Activated CD8-positive, alpha-beta memory T cell treated with anti-CD3 and anti-CD28 coated beads for 4 hours (primary cell): Measurements from ENCODE around the gene CLCNKA.
"Not testable (repeated sequence)": the region's sequence is repeated elsewhere in the genome, so short reads cannot be mapped to it uniquely, and the experiment has no call there.

Experiments
- DNase-seq, 2 donors: peaks; one replicate each; pipeline ENCODE4 v3.0.0-alpha.2; 2020; ENCODE audit warnings: low read depth in 2 of 2

CLCNKA gene

DNA sequence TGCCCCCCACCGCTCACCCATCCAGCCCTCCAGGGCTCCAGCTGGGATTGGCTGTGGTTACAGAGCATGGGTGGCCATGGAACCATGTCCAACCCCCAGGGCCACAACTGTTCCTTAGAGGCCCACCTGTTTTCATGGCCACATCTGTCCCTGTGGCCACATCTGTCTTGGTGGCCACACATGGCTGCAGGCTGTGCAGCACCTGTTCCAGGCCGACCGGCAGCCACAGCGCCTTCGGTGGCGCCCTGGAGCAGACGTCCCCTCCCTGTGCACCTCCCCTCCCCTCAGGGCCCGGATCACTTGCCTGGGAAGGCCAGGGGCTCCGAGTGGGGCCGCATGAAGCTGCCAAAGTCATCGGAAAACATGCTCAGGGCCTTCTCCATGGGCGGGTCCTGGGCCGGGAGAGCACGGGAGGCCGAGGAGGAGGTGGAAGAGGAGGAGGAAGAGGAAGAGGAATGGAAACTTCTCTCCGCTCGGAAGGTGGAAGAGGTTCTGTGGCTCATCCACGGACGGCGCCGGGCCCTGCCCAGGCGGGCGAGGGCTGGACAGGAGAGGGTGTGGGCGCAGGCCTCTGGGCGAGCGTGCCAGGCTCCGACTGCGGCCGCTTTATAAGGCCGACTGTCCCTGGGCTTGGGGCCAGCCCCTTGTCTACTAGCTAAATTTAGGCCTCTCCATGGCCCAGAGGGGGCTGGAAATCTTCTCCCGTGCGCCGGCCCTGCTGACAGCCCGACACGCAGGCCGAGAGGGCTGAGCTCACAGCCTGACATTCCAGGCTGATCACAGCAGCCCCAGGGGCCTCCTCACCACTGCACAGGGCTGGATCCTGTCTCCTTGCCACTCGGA lies 4.2 kb upstream of the CLCNKA start, which contains the start of gene HSPB7:
Gene HSPB7, minus strand, starts transcription at position 583 of the 843 bp plus-strand sequence. Its CDS starts 80 bp downstream, at position 503.
- no peak for DNase-seq

DNA sequence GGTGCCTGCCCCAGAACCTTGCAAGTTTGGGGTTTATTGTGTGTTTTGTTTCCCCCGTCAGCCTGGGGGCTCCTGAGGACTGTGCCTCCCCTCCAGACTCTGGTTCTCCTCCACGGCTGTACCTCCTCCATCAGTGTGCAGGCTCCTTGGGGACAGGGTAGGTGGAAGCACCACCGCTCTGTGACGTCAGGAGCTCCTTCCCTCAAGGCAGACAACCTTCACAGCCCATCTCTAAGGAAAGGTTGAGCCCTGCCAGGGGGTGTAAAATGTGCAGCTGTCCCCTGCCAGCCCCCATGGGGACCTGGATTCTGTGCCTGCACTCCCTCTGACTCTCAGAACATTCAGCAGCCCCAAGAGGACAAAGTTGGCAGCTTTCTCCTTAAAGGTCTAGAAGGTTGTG lies 3.5 kb upstream of the CLCNKA start:
- no peak for DNase-seq

GRCh38 chr1:16018749-16019643 lies 2.8 kb upstream of the CLCNKA start:
- no peak for DNase-seq

GRCh38 chr1:16019644-16020277 lies 2.1 kb upstream of the CLCNKA start:
- DNase-seq, result no peak

- no peak for DNase-seq
Measured at GRCh38 chr1:16020325-16020724, 1.5 kb upstream of the CLCNKA start.

GRCh38 chr1:16020878-16021277 lies 958 bp upstream of the CLCNKA start:
- not testable (repeated sequence) for DNase-seq

DNA sequence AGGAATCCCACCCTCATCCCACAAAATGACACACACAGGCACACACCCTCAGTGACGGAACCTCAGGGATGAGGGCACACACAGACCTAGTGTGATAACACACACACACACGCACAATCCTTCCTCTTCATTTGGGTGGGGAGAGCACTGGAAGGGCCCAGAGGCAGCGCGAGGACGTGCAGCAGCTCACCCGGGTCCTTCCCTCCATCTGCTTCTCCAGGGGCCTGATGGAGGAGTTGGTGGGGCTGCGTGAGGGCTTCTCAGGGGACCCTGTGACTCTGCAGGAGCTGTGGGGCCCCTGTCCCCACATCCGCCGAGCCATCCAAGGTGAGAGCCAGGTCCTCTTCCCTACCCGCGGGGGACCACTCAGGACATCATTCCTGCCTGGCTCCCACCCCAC lies 557 bp downstream of the CLCNKA start:
- DNase-seq, result no peak

DNA sequence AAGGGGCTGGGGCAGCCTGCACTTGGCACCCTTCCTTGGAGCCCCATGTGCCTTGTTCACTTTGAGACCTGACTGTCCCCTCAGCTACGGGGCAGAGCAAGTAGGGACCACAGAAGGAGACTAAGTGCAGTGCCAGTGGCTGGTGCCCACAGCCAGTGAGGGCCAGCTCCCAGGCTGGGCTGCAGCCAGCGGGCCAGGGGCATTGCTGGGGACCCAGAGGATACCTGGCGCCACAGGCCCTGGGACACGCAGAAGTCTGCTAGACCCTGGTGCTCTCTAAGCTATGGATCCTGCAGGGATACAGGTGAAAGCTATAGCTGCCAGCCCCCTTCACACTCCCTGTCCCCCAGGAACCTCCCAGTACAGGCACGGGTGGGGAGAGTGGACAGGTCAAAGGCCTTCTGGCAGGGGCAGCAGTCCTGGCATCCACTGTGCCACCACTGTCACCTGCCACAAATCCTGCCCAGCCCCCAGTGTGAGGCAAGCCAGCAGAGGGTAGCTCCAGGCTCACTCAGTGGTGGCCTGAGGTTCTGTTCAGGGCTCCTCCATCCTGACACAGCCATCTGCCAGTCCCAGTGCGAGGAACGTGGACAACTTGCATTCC lies 1.3 kb downstream of the CLCNKA start:
- DNase-seq, result no peak

DNA sequence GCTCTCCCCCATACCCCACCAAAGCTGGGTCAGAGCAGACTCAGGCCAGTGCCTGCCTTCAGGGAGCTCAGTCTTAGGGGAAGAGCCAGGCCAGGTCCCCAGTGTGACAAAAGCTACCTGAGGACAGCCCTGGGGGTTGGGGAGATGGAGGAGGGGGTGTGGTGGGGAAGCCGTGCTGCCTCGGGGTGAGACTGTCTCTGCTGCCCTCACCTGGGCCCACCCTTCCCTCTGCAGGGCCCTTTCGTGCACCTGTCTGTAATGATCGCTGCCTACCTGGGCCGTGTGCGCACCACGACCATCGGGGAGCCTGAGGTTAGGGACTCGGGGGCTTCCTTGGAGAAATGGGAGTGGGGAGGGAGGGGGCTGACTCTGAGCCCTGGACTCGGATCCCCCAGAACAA lies 4.5 kb downstream of the CLCNKA start:
- not testable (repeated sequence) for DNase-seq

DNA sequence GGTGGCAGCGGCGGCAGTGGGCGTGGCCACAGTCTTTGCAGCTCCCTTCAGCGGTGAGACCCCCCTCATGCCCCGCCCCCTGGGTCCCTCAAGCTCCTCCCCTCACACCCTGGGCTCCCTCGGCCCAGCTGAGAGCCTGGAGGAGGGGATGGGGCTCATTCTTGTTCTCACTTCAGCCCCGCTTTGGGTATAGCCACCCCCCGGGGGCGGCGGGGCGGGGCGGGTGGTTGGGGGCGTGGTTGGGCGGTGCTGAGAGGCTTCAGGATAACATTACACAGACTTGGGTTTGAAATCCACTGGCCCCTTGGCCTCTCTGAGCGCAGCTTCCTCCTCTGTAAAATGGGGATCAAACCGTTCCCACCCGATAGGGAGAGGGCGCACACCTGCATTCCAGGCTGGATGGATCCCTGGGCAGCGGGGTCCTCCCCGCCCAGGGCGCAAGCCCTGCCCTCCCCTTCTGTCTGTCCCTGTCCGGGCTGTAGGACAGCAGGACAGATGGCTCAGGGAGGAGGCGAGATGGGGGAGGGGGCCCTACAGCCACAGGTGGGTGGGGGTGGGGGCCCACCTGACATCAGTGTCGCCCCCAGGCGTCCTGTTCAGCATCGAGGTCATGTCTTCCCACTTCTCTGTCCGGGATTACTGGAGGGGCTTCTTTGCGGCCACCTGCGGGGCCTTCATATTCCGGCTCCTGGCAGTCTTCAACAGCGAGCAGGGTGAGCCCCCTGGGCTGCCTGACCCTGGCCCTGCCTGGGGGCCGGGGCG lies 5.1 kb downstream of the CLCNKA start:
- peak in 1 of 2 donors; percentile 21 for DNase-seq

DNA sequence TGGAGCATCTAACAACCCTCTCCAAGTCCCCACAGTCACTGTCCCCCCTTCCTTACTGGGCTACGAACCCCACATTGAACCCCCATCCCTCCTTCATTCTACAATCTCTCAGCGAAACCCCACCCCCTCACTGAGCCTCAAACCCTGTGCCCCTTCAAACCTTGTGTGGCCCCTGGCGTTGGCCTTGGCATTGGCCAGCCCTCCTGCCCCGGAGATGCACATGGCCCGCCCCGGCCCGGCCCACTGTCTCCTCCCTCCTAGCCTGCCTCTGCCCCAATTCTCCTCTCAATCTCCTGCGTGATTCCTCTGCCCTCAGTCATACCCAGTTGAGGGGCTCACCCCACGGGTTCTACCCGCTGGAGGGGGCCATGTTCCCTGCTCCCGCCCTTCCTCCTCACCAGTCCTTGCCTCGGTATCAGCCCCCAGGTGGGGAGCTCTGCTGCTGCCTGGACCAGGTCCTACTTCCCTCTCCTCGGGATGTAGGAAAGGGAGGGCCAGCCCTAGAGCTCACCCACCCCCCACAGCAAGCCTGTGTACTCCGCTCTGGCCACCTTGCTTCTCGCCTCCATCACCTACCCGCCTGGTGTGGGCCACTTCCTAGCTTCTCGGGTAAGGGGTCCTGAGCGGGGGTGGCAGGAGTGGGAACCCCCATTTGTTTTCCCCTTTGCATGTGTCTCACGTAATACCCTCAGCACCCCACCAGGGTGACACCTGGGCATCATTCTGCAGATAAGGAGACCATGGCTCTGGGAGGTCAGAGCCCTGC lies 6.6 kb downstream of the CLCNKA start:
- DNase-seq, result no peak

GRCh38 chr1:16029003-16029268 lies 7.1 kb downstream of the CLCNKA start:
- not testable (repeated sequence) for DNase-seq

- no peak for DNase-seq
Measured at GRCh38 chr1:16029288-16029687, 7.5 kb downstream of the CLCNKA start.

GRCh38 chr1:16031551-16031950 lies 9.7 kb downstream of the CLCNKA start:
- DNase-seq, result no peak

GRCh38 chr1:16032388-16033102 lies 10.7 kb downstream of the CLCNKA start:
- DNase-seq, result no peak

DNA sequence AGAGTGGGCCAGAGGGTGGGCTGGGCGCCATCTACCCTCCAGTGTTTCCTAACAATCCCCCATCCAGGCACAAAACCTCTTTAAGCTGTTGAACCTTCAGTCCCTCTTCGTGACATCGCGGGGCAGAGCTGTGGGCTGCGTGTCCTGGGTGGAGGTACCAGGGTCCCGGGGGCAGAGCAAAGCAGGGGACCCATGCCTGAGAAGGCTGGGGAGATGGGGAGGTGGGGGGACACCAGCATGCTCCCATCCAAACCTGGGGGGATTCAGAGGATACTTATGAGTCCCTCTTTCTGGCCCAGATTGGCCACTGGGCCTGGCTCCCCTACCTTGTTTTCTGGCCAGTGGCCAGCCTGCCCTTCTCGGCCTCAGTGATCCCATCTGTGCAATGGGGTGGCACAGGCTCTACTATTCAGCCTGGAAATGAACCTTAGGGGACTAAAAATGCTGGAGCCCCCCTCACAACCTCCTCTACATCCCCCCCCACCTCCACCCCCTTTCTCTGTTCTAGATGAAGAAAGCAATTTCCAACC lies 11.3 kb downstream of the CLCNKA start:
- DNase-seq, result not testable (repeated sequence)

- DNase-seq, result not testable (repeated sequence)
Measured at GRCh38 chr1:16036461-16036860, 14.6 kb downstream of the CLCNKA start.

- DNase-seq, result no peak
Measured at GRCh38 chr1:16038620-16038912, 16.7 kb downstream of the CLCNKA start.

- DNase-seq, result not testable (repeated sequence)
Measured at GRCh38 chr1:16039871-16040270, 18.0 kb downstream of the CLCNKA start.

DNA sequence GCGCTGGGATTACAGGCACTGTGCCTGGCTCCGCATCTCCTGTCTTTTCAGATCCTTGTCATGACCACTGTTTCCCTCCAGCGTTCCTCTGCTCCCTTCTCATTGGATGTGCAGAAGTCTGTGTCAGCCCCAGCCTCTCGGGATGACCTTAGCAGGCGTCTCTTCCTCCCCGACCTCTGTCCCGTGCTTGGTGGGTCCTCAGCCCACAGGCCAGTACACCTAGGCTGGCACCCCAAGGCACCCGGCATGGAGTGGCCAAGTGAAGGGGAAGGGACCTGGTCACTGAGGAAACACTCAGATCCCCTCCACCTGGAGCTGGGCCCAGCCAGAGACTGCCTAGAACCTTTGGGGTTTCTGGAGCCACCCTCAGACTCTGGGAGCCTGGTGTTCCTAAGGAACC lies 19.4 kb downstream of the CLCNKA start:
- no peak for DNase-seq
